GM19035 (cell line): ENCODE results near the gene ENAH.

Source experiments
- ATAC-seq: cut with Tn5 transposase; IDR thresholded peaks from one replicate; pipeline ENCODE4 v1.9.1; 2021; ENCODE audit not compliant: unreplicated experiment

ENAH gene

GRCh38 chr1:225441314-225442122 is 211.4 kb downstream of the ENAH start:
- no peak for ATAC-seq

DNA sequence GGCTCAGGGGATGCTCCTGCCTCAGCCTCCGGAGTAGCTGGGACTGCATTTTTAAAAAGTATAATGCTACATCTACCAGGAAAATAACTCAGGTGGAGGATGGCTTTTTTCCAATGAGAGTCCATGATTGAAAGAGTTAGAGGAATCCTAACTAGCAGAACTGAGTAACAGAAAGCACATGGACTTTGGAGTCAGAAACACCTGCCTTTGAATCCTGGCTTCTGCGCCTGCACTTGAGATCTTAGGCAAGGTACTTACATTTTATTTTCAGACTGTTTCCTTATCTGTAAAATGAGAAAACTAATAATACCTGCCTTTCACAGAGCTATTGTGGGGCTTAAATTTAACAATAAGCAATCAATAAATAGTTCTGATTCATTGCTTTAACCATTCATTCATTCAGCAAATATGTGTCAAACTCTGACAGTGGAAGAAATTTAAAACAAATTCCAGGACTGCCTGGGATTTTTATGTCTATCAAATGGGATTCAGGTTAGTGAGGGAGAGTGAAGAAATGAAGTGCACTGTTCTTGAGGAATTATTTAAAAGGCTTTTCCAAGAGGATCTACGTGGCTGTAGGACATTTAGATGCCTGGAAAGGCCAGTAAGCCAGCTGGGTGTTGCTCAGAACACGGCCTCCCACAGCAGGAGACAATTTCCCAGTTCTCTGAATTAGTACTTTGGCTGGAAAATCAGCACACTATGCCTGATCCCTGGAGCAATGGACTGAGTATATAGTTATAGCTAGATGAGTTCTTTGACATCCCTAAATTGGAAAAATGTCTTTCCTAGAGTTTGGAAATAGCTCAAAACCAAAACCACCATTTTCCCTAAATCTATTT is 212.3 kb downstream of the ENAH start:
- no peak for ATAC-seq

DNA sequence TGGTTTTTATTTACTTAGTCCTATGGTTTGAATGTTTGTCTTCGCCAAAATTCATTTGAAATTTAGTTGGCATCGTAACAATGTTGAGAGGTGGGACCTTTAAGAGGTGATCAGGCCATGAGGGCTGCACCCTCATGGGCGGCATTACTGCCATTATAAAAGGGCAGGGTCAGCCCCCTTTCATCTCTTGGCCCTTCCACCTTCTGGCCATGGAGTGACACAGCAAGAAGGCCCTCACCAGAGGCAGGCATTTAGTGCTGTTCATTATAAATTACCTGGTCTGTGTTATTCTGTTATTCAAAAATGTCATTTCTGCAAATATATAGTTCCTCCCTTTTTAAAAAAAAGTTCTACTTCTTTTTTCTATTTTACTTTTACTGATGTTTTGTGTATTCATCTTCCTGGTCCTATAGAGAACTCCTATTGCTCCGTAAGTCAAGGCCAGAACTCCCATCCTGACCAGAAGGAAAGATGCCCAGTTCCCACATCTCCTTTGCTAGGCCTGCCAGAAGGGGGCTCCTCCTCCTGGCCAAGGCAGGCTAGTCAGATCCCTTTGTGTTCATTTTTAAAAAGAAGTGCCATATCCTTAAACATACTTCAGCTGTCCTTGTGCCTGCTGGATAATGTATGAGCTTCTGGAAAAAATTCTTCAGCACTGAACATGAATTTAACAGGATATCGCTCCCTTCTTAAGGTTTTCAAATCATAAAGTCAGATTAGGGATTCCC is 215.0 kb downstream of the ENAH start:
- no peak for ATAC-seq
